ENCODE results near the gene ABCA8.

Gene ABCA8

GRCh38 chr17:68941761-68942160, 13.4 kb downstream of the ABCA8 start:
- DNase-seq = no peak

DNA sequence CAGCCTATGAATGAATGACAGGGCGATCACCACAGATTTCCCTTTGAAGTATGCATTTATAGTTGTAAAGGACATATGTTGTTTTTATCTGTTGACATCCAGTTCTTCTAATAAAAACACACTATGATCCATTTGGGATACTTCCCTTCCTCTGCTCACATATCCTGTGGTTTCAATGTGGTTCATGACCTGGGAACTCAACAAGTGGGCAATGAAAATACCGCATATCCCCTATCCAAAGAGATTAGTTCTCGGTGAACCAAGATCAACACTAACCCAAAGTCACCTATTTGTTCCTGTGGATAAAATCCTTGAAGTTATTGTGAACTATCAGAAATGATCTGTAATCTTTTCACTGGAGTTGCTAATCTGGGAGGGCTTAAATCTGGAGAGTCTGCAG, 16.0 kb downstream of the ABCA8 start:
- DNase-seq = no peak

DNA sequence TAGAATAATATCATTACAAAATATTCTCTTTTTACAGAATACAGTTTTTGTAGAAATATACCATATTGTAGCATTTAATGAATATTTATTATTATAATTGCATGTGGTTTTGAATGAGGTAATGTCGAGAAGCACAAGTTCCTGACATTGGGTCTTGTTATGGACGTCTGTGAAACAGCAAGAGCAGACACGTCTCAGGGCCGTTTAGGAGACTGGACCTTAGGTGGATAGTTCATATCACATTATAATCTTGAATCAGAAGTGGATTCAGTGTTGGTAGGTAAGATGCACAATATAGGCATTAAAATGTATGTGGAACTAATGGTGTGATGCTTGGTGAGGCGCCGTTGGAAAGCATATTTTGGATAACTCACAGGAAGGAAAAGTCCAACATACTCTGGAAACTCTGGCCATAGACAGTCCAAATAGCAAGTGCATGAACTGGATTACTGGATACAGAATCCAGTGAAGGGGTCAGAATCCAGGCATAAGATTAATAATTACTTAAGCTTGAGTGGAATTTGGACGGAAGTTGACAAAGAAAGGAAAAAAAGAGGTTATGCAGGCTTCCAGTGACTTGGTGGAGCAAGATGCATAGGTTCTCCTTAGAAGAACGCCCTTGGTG, 17.2 kb downstream of the ABCA8 start:
- DNase-seq = no peak

GRCh38 chr17:68927516-68927915, 27.7 kb downstream of the ABCA8 start:
- no peak for DNase-seq

GRCh38 chr17:68924793-68925720, 30.1 kb downstream of the ABCA8 start:
- no peak for DNase-seq

DNA sequence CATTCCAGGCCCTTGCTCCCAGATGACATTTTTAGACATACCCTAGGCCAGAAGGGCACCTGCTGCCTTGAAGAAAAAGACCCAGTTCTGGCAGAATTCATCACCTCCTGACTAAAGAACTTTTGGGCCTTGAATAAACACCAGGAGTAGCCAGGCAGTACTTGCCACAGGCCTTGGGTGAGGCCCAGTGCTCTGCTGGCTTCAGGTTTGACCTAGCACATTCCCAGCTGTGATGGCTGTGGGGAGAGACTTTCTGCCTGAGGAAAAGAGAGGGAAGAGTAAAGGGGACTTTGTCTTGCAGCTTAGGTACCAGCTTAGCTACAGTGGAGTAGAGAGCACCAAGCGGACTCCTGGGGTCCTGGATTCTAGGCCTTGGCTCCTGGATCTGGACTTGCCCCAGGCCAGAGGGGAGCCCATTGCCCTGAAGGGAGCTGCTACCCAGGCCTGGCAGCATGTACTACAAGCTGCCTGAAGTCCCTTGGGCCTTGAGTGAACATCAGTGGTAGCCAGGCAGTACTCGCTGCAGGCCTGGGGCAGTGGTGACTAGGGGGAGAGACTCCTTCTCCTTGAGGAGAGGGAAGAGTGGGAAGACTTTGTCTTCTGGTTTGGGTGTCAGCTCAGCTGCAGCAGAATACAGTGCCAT, 44.3 kb downstream of the ABCA8 start:
- no peak for DNase-seq

DNA sequence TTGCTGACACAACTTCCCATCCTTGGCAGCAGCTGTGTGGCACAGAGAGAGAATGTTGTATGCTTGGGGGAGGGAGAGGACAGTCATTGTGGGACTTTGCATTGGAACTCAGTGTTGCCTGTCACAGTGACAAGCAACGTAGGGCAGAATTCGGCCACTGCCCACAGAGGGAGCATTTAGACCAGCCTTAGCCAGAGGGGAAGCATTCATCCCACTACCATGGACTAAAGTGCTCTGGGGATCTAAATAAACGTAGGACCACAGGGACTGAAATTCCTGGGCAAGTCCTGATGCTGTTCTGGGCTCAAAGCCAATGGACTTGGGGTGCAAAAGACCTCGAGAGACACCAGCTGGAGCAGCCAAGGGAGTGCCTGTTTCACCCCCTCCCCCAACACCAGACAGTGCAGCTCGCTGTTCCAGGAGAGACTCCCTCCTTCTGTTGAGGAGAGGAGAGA, 44.9 kb downstream of the ABCA8 start:
- DNase-seq = no peak

- DNase-seq = no peak
Observed at GRCh38 chr17:68909066-68909465, 46.1 kb downstream of the ABCA8 start.

DNA sequence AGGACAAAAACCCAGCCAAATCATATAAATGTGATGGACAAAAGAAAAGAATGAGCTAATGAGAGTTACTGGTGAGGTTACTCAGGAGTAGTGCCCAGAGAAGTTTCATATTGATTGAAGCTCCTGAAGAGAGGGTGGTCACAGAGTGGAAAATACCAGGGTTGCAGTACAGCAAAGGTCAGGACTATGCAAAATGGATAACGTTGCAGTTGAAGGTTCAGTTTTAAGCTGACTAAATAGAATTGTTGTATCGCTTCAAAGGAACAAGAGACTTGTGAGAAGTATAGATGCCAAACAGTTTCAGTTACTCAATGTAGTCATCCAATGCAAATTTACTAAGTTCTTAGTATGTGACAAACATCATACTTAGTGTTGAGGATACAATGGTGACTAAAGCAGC, 47.1 kb downstream of the ABCA8 start:
- DNase-seq = no peak

- no peak for DNase-seq
Observed at GRCh38 chr17:68906638-68907037, 48.6 kb downstream of the ABCA8 start.

DNA sequence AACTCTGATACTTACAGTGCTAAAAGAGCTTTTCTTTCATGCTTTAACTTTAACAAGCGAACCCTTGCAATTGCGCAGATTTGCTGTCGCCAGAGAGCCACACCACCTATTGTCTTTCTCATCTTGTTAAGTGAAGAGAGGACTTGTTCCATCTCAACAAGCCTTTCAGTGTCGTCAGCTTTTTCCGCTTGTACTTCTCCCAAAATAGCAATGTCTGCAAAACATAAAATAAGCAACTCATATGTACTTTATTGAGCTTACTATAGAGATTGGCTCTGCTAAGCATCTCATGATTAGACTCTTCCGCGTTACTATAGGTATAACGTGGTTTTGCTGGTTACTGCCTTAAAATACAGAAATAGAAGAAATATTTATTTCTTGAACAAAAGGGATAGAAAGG, 51.9 kb downstream of the ABCA8 start:
- no peak for DNase-seq

DNA sequence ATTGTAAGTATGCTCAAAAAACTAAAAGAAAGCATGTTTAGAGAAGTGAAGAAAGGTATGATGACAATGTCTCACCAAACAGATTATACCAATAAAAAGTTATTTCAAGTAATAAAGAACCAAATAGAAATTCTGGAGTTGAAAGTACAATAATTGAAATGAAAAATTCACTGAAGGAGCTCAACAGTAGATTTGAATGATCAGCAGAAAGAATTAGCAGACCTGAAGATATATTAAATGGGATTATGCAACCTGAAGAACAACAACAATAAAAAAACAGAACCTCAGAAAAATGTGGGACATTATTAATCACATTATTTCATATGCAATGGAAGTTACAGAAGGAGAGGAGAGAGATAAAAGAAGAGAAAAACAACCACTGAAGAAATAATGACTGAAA, 57.6 kb downstream of the ABCA8 start:
- no peak for DNase-seq

GRCh38 chr17:68892658-68893057, 62.5 kb downstream of the ABCA8 start:
- no peak for DNase-seq

- DNase-seq = no peak
Observed at GRCh38 chr17:68892193-68892592, 63.0 kb downstream of the ABCA8 start.

DNA sequence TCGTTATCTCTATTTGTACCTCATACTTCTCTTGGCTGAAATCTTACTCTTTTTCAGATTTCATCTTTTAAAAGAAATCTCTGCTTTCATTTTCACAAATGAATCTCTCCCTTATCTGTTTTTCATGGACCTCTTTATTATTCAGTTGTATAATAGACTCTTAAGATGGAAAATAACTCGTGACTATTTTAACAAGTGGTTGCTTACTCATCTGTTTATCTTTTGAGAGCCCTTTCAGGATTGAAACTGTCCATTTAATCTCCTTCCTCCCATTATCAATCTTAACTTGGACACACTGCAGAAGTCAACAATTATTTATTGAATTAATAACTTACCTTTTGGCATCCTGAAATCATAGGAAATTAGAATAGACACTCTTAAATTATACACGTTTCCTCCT, 68.8 kb downstream of the ABCA8 start:
- DNase-seq = no peak

DNA sequence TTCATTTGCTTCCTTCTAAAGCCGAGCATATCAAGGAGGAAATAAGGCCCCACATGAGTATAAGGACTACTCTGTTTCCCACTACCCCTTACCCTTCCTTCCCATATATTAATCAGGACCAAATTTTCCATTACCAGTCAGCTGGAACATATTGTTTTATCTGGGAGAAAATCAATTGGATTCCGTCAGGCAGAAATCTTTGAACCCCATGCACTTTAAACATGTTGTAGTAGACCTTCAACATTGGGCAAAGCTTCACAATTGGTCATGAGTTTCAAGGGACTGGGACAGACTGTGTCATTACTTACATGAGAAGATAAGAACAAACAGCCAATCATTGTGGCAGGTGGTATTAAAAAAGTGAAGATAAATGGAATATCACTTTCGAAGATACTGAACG, 70.3 kb downstream of the ABCA8 start:
- no peak for DNase-seq

DNA sequence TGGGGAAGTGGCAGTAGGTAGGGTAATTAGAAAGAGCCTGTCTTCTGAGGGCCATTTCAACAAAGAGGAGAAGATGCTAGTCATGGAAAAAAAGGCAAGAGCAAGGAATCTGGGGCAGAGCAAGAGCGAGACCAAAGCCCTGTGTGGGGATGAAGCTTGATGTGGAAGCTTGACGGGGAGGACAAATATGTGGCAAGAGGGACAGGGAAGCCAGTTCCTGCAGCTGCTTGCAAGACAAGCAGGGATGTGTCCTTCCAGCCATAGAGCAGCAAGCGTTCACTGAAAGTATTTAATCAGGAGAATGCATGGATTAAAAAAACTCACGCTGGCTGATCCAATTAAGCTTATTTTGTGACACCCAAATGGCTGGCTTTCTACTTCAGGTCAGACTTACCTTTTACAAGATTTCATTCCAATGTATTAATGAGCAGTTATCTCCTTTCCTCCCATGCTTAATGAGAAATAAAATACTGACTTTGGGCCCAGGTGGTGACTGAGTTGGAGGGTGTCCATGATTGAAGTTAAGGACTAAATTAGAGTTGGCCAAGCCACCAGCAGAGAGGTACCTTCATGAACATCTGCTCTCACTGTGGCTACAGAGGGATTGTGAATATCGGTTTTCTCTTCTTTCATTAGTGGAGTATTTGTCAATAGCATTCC, 76.8 kb downstream of the ABCA8 start:
- no peak for DNase-seq

GRCh38 chr17:68871447-68871846, 83.7 kb downstream of the ABCA8 start:
- DNase-seq = no peak

- DNase-seq = no peak
Observed at GRCh38 chr17:68870976-68871375, 84.2 kb downstream of the ABCA8 start.

- DNase-seq = no peak
Observed at GRCh38 chr17:68870161-68870826, 84.9 kb downstream of the ABCA8 start.

DNA sequence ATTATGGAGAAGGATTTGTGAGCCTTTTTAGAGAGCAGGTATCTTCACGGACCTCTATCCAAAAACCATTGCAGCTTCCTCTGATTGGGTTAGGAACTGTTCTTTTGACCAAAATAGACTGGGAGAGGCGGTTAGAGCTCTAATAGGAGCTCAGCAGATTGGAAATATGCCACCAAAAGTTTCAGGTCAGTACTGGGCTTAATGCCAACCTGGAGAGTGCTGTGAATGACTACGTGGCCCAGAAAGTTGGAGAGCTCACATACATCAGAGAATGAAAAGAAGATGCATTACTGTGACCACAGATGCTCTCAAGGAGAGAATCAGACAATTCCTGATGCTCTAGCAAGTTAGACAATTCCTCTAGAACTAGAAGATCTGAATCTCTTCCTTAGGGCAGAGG, 86.5 kb downstream of the ABCA8 start:
- no peak for DNase-seq

GRCh38 chr17:68867759-68868516, 87.3 kb downstream of the ABCA8 start:
- DNase-seq = no peak
